ENCODE measurements around the gene FAU. TPM values are rescaled to one million over a fixed set of nuclear protein-coding genes. Genes with fewer than 3 reads are reported as not detected.

Gene FAU
- total RNA-seq, 3 donors from 2014 or later (not counting 1 experiment from before 2014, with no cell fraction given) = 724 to 977 (median 968) TPM

- Histone ChIP-seq H3K36me3 (ENCODE audit: control insufficient read depth, insufficient read depth, low read length) (peaks cover 35% of the 10 kb centered on the region), H3K27me3 (ENCODE audit: control insufficient read depth, insufficient read depth, low read length) (no peaks in the 10 kb centered on the region), H3K4me1 (ENCODE audit: control insufficient read depth, insufficient read depth, low read length) (peaks cover 55% of the 10 kb centered on the region), H3K4me3 (ENCODE audit: low read length) (peak within 1 kb of the TSS; percentile 75), H3K27ac (ENCODE audit: low read length) (peak within 1 kb of the TSS; percentile 87), H3K9me3 (ENCODE audit: control insufficient read depth, insufficient read depth, low read length) (no peaks in the 10 kb centered on the region)
- ATAC-seq = peak; percentile 74 to 89 (median 77)
- peak within 1 kb of the TSS; percentile 88 to 99 for H3K27ac Mint-ChIP-seq
- WGBS (ENCODE audit: insufficient coverage) = under 1% methylated on average over 89 of the region's 89 CpGs
- DNase-seq = peak; percentile 100
- H3K9me3 Mint-ChIP-seq = no peaks in the 10 kb centered on the region
- H3K4me3 Mint-ChIP-seq = peak within 1 kb of the TSS; percentile 86
- H3K27me3 Mint-ChIP-seq (ENCODE audit: low read depth in 2 of 2) = no peaks in the 10 kb centered on the region
- no peaks in the 10 kb centered on the region for H3K36me3 Mint-ChIP-seq
- TF ChIP-seq, protein P1, sequence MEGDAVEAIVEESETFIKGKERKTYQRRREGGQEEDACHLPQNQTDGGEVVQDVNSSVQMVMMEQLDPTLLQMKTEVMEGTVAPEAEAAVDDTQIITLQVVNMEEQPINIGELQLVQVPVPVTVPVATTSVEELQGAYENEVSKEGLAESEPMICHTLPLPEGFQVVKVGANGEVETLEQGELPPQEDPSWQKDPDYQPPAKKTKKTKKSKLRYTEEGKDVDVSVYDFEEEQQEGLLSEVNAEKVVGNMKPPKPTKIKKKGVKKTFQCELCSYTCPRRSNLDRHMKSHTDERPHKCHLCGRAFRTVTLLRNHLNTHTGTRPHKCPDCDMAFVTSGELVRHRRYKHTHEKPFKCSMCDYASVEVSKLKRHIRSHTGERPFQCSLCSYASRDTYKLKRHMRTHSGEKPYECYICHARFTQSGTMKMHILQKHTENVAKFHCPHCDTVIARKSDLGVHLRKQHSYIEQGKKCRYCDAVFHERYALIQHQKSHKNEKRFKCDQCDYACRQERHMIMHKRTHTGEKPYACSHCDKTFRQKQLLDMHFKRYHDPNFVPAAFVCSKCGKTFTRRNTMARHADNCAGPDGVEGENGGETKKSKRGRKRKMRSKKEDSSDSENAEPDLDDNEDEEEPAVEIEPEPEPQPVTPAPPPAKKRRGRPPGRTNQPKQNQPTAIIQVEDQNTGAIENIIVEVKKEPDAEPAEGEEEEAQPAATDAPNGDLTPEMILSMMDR (IDR thresholded peaks at IDR 0.05) = peak; percentile 83
- H3K4me1 Mint-ChIP-seq = peaks cover 37 to 50% of the 10 kb centered on the region in 2 donors
- intact Hi-C loops (cut with micrococcal nuclease) = loop anchor here (1.0 to 10.0 kb wide), 5 partner anchors 17 to 343 kb away; partner anchors contain the start of genes CDCA5, SF1, SYVN1 and VPS51
Observed at GRCh38 chr11:65117206-65118096, 4.5 kb downstream of the FAU start, which contains the start of gene ZNHIT2. TSS of gene ZNHIT2 (minus strand) at chr11:65117701. CDS start at chr11:65117653, 48 bp downstream.

DNA sequence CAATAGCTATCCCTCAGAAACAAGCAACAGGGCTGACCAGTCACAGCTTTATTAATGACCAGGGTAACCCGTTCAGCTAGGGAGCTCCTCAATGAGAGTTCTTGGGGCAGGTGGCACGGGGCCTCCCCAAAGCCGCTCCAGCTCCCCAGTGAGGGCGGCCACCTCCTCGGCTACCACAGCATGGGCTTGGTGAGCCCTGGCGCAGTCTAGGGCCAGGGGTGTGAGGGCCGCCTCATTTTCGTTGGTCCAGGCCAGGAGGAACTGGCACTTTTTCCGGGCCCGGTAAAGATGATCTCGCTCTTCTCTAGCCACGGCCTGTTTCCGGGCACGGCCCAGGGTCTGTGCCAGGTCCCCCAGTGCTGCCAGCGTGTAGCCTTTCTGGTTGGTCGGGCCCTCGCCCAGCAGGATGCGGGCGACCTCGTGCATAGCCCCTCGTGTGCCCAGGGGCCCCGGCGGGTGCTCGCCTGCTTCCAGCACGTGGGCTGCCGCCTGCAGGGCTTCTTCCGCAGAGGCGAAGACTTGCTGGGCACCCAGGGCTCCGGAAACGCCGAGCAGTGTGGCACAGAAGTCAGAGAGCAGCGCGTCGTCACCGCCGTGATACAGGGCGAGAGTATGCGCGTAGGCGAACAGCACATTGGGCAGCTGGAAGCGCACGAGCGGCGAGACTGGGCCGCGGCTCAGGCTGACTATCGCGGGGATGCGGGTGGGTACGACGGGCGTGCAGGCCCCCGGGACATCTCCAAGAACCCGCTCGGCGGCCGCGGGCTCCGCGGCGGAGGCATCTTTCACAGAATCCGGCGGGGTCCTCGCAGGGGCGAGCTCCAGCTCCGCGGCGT is 5.3 kb downstream of the FAU start:
- Mint-ChIP-seq H3K4me3 (peak overlapping the region; percentile 86), H3K36me3 (no peaks in the 10 kb centered on the region), H3K9me3 (no peaks in the 10 kb centered on the region), H3K4me1 (peaks cover 37 to 48% of the 10 kb centered on the region in 2 donors), H3K27me3 (ENCODE audit: low read depth in 2 of 2) (no peaks in the 10 kb centered on the region), H3K27ac (peak overlapping the region; percentile 88 to 99)
- Histone ChIP-seq H3K27ac (ENCODE audit: low read length) (peak overlapping the region; percentile 87), H3K4me3 (ENCODE audit: low read length) (peak overlapping the region; percentile 75), H3K36me3 (ENCODE audit: control insufficient read depth, insufficient read depth, low read length) (peaks cover 35% of the 10 kb centered on the region), H3K4me1 (ENCODE audit: control insufficient read depth, insufficient read depth, low read length) (peaks cover 59% of the 10 kb centered on the region), H3K27me3 (ENCODE audit: control insufficient read depth, insufficient read depth, low read length) (no peaks in the 10 kb centered on the region), H3K9me3 (ENCODE audit: control insufficient read depth, insufficient read depth, low read length) (no peaks in the 10 kb centered on the region)
- intact Hi-C loops (cut with micrococcal nuclease) = loop anchor here (1.0 to 10.0 kb wide), 5 partner anchors 18 to 342 kb away; partner anchors contain the start of genes CDCA5, SF1, SYVN1 and VPS51
- ATAC-seq (peak; percentile 3 to 21 (median 3)), DNase-seq (peak in 1 of 2 donors; percentile 80)
- WGBS (ENCODE audit: insufficient coverage) = 24% methylated on average over 68 of the region's 68 CpGs
- TF ChIP-seq, protein P1 (IDR thresholded peaks at IDR 0.05) = no peak

- peak overlapping the region in 1 of 2 donors; percentile 99 for H3K27ac Mint-ChIP-seq
- intact Hi-C loops (cut with micrococcal nuclease) = loop anchor here (2.0 to 10.0 kb wide), 2 partner anchors 19 to 341 kb away; partner anchors contain the start of genes SF1 and SYVN1
- no peak for ATAC-seq
- peak in 1 of 2 donors; percentile 20 for DNase-seq
- TF ChIP-seq, protein P1 (IDR thresholded peaks at IDR 0.05) = no peak
- Histone ChIP-seq H3K27ac (ENCODE audit: low read length) (no peak overlapping the region), H3K4me3 (ENCODE audit: low read length) (no peak overlapping the region), H3K4me1 (ENCODE audit: control insufficient read depth, insufficient read depth, low read length) (peaks cover 59% of the 10 kb centered on the region), H3K9me3 (ENCODE audit: control insufficient read depth, insufficient read depth, low read length) (no peaks in the 10 kb centered on the region), H3K36me3 (ENCODE audit: control insufficient read depth, insufficient read depth, low read length) (peaks cover 29% of the 10 kb centered on the region), H3K27me3 (ENCODE audit: control insufficient read depth, insufficient read depth, low read length) (no peaks in the 10 kb centered on the region)
- H3K27me3 Mint-ChIP-seq (ENCODE audit: low read depth in 2 of 2) = no peaks in the 10 kb centered on the region
- 96% methylated on average over 21 of the region's 21 CpGs for WGBS (ENCODE audit: insufficient coverage)
- H3K4me3 Mint-ChIP-seq = peak overlapping the region; percentile 35
- no peaks in the 10 kb centered on the region for H3K9me3 Mint-ChIP-seq
- no peaks in the 10 kb centered on the region for H3K36me3 Mint-ChIP-seq
- H3K4me1 Mint-ChIP-seq = peaks cover 37 to 50% of the 10 kb centered on the region in 2 donors
Observed at GRCh38 chr11:65115361-65116082, 6.4 kb downstream of the FAU start.
